Ovary (tissue), 9 donors: ENCODE data around the gene FAM107B. TPM values are rescaled to one million over a fixed set of nuclear protein-coding genes. Genes with fewer than 3 reads are reported as not detected.

Source experiments
- DNase-seq, 5 donors: peaks; one replicate each; pipeline ENCODE4 v3.0.0-alpha.2; 2019 to 2020
- H3K27ac ChIP-seq, 2 donors: fragments of 200-600 bp; one replicate each; pipeline versions ENCODE4 v1.5.1 to v1.8.0; 2019 to 2022
- H3K27me3 ChIP-seq: fragments of 200-600 bp; one replicate; pipeline ENCODE4 v1.8.0; 2022
- H3K36me3 ChIP-seq: fragments of 200-600 bp; sonication (generic); one replicate; pipeline ENCODE4 v1.5.1; 2019
- H3K4me1 ChIP-seq: one replicate; pipeline ENCODE4 v1.8.1; 2013; ENCODE audit warnings: mild to moderate bottlenecking, moderate library complexity; ENCODE audit not compliant: insufficient read depth
- H3K4me3 ChIP-seq: fragments of 200-600 bp; sonication (generic); one replicate; pipeline ENCODE4 v1.5.1; 2017
- H3K9me3 ChIP-seq, 2 donors: fragments of 200-600 bp in 1 of 2; sonication (generic) in 1 of 2; one replicate each; pipeline versions ENCODE4 v1.5.1 to v1.8.1; 2013 to 2019; ENCODE audit warnings: mild to moderate bottlenecking in 1 of 2, moderate library complexity in 1 of 2
- EP300 ChIP-seq: sonication (generic); formaldehyde crosslinking; IDR thresholded peaks from one replicate; pipeline ENCODE4 v1.6.1; 2017; ENCODE audit warnings: antibody characterized with exemption
- POLR2A ChIP-seq: fragments of 450-650 bp; IDR thresholded peaks from one replicate; pipeline ENCODE4 v1.6.1; 2017; ENCODE audit warnings: antibody characterized with exemption, mild to moderate bottlenecking, moderate library complexity
- WGBS, 3 donors: extraction: QIAGEN DNeasy Blood & Tissue Kit in 1 of 3; methylation state at CpG; one replicate each; pipeline versions ENCODE4 v1.1.5 to v1.1.7; 2013 to 2017; 5-methylcytosine and 5-hydroxymethylcytosine counted together
- intact Hi-C, 4 donors: fragments of 100-400 bp; cut with DNase I; formaldehyde crosslinking; loops; one replicate each; pipeline versions ENCODE4 v1.11.0 to v1.15.1; 2022 to 2023
- polyA plus RNA-seq, 2 donors: library from polyadenylated mRNA; stranded (reverse); fragments of 200-250 nt in 1 of 2; fragments of 350-450 nt in 1 of 2; fragmentation: Illumina TruSeq in 1 of 2; extraction: RNeasy Lipid Tissue Mini Kit (QIAGEN cat#74804) in 1 of 2; gene quantifications; one replicate each; pipeline ENCODE4 v1.2.3, GENCODE V29; 2013 to 2014
- total RNA-seq, 7 donors: library from RNA; depleted of rRNA in 2 of 7; stranded (reverse); fragments of >200 nt in 2 of 7; fragmentation: NEBNext Ultra II Directional in 3 of 7; extraction: Animal tissue kit (Norgen Biotek cat#: 25700) in 3 of 7; gene quantifications; one replicate each; pipeline versions ENCODE4 v1.1.0 to v1.2.4, GENCODE V29; 2016 to 2023
- TF ChIP-seq, protein P1 (sequence below), 3 donors: fragments of 450-650 bp in 2 of 3; fragments of 200-600 bp in 1 of 3; IDR thresholded peaks; one replicate each; pipeline versions ENCODE4 v1.5.1 to v1.8.0; 2016 to 2022; ENCODE audit warnings: antibody characterized with exemption in 3 of 3, mild to moderate bottlenecking in 1 of 3
- donor health status: DM: no; HTN: no; CAD: no; lungs with moderate emphysema.
- donor health status: DM: no; HTN: no; CAD: no.
- donor health status: Bipolar disorder and iron deficiency.
- donor health status: DM: yes; HTN: yes; CAD: no.
- donor health status: DM: no; HTN: no; CAD: no.
- donor health status: DM: yes; HTN: yes; CAD: no.

FAM107B gene
- total and polyA plus RNA-seq, 9 donors = 6.0 to 26.6 (median 15.0) TPM

DNA sequence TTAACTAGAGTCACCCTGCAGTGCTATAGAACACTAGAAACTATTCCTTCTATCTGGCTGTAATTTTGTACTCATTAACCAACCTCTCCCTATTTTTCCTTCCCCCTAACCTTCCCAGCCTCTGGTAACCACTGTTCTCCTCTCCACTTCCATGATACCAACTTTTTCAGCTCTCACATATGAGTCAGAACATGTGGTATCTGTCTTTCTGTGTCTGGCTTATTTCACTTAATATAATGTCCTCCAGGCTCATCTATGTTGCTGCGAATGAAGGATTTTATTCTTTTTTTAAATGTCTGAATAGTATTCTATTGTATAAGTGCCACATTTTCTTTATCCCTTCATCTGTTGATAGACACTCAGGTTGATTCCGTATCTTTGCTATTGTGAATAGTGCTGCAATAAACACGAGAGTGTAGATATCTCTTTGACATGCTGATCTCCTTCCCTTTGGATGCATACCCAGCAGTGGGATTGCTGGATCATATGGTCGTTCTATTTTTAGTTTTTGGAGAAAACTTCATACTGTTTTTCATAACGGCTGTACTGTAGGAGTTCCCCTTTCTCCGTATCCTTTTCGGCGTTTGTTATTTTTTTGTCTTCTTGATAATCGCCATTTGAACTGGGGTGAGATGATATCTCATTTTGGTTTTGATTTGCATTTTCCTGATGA is 101.4 kb downstream of the FAM107B start:
- Histone ChIP-seq H3K4me3 (no peak overlapping the region), H3K9me3 (no peaks in the 10 kb centered on the region), H3K36me3 (no peaks in the 10 kb centered on the region), H3K4me1 (no peaks in the 10 kb centered on the region), H3K27ac (no peak overlapping the region), H3K27me3 (no peaks in the 10 kb centered on the region)
- TF ChIP-seq POLR2A = no peak
- no peak for TF ChIP-seq EP300
- TF ChIP-seq, protein P1, sequence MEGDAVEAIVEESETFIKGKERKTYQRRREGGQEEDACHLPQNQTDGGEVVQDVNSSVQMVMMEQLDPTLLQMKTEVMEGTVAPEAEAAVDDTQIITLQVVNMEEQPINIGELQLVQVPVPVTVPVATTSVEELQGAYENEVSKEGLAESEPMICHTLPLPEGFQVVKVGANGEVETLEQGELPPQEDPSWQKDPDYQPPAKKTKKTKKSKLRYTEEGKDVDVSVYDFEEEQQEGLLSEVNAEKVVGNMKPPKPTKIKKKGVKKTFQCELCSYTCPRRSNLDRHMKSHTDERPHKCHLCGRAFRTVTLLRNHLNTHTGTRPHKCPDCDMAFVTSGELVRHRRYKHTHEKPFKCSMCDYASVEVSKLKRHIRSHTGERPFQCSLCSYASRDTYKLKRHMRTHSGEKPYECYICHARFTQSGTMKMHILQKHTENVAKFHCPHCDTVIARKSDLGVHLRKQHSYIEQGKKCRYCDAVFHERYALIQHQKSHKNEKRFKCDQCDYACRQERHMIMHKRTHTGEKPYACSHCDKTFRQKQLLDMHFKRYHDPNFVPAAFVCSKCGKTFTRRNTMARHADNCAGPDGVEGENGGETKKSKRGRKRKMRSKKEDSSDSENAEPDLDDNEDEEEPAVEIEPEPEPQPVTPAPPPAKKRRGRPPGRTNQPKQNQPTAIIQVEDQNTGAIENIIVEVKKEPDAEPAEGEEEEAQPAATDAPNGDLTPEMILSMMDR (IDR thresholded peaks at IDR 0.05) = no peak
- WGBS, 3 donors = 11 to 16% (median 15%) methylated on average over 9 of the region's 9 CpGs
- no peak for DNase-seq
- intact Hi-C loops = no loop called here

DNA sequence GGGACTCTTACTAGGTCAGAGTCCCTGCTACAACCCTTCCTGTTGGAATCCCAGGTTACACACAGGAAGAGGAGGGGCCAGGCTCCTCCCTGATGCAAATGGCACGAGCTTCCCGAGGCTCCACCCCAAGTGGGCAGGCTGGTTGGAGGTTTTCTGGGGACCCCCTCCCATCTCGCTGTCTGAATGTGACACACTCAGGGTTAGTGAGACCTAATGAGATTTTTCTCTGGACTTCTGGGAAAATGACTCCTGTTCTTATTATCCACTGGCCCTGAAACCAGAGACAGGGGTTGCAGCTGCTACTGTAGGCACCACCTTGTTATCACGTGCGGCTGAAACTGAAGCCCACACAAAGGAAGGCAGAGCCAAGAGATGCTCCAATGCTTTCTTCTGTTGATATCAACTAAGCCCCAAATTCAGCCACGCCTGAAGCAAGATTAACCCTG is 103.3 kb downstream of the FAM107B start:
- no peak for DNase-seq
- Histone ChIP-seq H3K36me3 (no peaks in the 10 kb centered on the region), H3K4me3 (no peak overlapping the region), H3K4me1 (no peaks in the 10 kb centered on the region), H3K27ac (no peak overlapping the region), H3K9me3 (no peaks in the 10 kb centered on the region), H3K27me3 (no peaks in the 10 kb centered on the region)
- intact Hi-C loops = no loop called here
- WGBS, 3 donors = 75 to 84% (median 79%) methylated on average over 6 of the region's 6 CpGs
- TF ChIP-seq POLR2A (no peak), EP300 (no peak)
- TF ChIP-seq, protein P1 (IDR thresholded peaks at IDR 0.05) = no peak

- no peak for DNase-seq
- intact Hi-C loops = no loop called here
- Histone ChIP-seq H3K36me3 (no peaks in the 10 kb centered on the region), H3K27ac (no peak overlapping the region), H3K4me3 (no peak overlapping the region), H3K27me3 (no peaks in the 10 kb centered on the region), H3K9me3 (no peaks in the 10 kb centered on the region), H3K4me1 (no peaks in the 10 kb centered on the region)
- WGBS, 3 donors = 59 to 67% (median 63%) methylated on average over 8 of the region's 8 CpGs
- TF ChIP-seq EP300 (no peak), POLR2A (no peak)
Observed at GRCh38 chr10:14670551-14671240, 104.0 kb downstream of the FAM107B start.

DNA sequence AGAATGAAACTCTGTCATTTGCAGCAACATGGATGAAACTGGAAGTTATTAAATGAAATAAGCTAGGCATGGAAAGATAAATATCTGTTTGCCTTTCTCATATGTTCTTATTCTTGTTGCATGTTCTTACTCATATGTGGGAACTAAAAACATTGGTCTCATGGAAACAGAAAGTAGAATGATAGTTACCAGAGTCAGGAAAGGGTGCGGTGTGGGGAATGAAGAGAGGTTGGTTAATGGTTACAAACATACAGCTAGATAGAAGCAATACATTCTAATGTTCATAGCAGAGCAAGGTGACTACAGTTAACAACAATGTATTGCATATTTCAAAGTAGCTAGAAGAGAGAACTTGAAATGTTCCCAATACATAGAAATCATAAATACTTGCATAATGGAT is 105.1 kb downstream of the FAM107B start:
- TF ChIP-seq POLR2A = no peak
- TF ChIP-seq, protein P1 (IDR thresholded peaks at IDR 0.05) = no peak
- no peak for TF ChIP-seq EP300
- H3K36me3 ChIP-seq = no peaks in the 10 kb centered on the region
- DNase-seq = no peak
- no peak overlapping the region for H3K4me3 ChIP-seq
- H3K9me3 ChIP-seq = no peaks in the 10 kb centered on the region
- 93 to 100% (median 95%) methylated on average over 1 of the region's 1 CpG for WGBS, 3 donors
- H3K27ac ChIP-seq = no peak overlapping the region
- H3K4me1 ChIP-seq = no peaks in the 10 kb centered on the region
- intact Hi-C loops = no loop called here
- H3K27me3 ChIP-seq = no peaks in the 10 kb centered on the region

GRCh38 chr10:14667781-14668180 is 106.9 kb downstream of the FAM107B start:
- Histone ChIP-seq H3K4me1 (no peaks in the 10 kb centered on the region), H3K4me3 (no peak overlapping the region)

More at GRCh38 chr10:14667781-14668180, 106.9 kb downstream of the FAM107B start:
- WGBS, 3 donors = 82 to 90% (median 87%) methylated on average over 4 of the region's 4 CpGs
- no peak overlapping the region for H3K27ac ChIP-seq
- intact Hi-C loops = no loop called here
- H3K27me3 ChIP-seq = no peaks in the 10 kb centered on the region
- DNase-seq = no peak
- no peaks in the 10 kb centered on the region for H3K36me3 ChIP-seq
- TF ChIP-seq POLR2A (no peak), EP300 (no peak)
- TF ChIP-seq, protein P1 (IDR thresholded peaks at IDR 0.05) = no peak
- no peaks in the 10 kb centered on the region for H3K9me3 ChIP-seq
